Left lung (tissue), 10 donors: ENCODE results near the gene GET4. TPM values are rescaled to one million over a fixed set of nuclear protein-coding genes. Genes with fewer than 3 reads are reported as not detected.
"Not testable (repeated sequence)": the region's sequence is repeated elsewhere in the genome, so short reads cannot be mapped to it uniquely, and the experiment has no call there.

Experiments
- ATAC-seq: fragments of 200-7000 bp; cut with Tn5 transposase; one replicate; pipeline ENCODE4 v1.9.1; 2020; ENCODE audit warnings: moderate library complexity
- DNase-seq, 4 donors: peaks; one replicate each; pipeline ENCODE4 v3.0.0-alpha.2; 2013 to 2020
- H3K27ac ChIP-seq, 2 donors: fragments of 200-600 bp; sonication (generic) in 1 of 2; one replicate each; pipeline versions ENCODE4 v1.5.0 to v1.8.0; 2020 to 2021
- H3K27me3 ChIP-seq, 2 donors: fragments of 200-600 bp; sonication (generic) in 1 of 2; one replicate each; pipeline versions ENCODE4 v1.5.0 to v1.8.0; 2020 to 2021
- H3K36me3 ChIP-seq, 2 donors: fragments of 200-600 bp; sonication (generic) in 1 of 2; one replicate each; pipeline versions ENCODE4 v1.5.0 to v1.8.0; 2020 to 2021
- H3K4me1 ChIP-seq, 2 donors: fragments of 200-600 bp; one replicate each; pipeline ENCODE4 v1.8.0; 2021
- H3K4me3 ChIP-seq, 2 donors: fragments of 200-600 bp; sonication (generic) in 1 of 2; one replicate each; pipeline versions ENCODE4 v1.5.0 to v1.8.0; 2020 to 2021; ENCODE audit warnings: mild to moderate bottlenecking in 1 of 2
- H3K9me3 ChIP-seq, 2 donors: fragments of 200-600 bp; sonication (generic) in 1 of 2; one replicate each; pipeline versions ENCODE4 v1.5.0 to v1.8.0; 2020 to 2021
- intact Hi-C, 2 donors: fragments of 100-400 bp; cut with DNase I; formaldehyde crosslinking; loops; one replicate each; pipeline versions ENCODE4 v1.11.2 to v1.14.2; 2022
- polyA plus RNA-seq, 6 donors: library from polyadenylated mRNA; unstranded; fragments of 120-200 nt; gene quantifications; one replicate each; pipeline ENCODE4 v1.2.1, GENCODE V29; 2013; ENCODE audit not compliant: insufficient read length in 6 of 6
- total RNA-seq, 2 donors: library from RNA; stranded (reverse); fragmentation: NEBNext Ultra II Directional; extraction: Animal tissue kit (Norgen Biotek cat#: 25700); gene quantifications; one replicate each; pipeline ENCODE4 v1.2.1, GENCODE V29; 2021
- TF ChIP-seq, protein P1 (sequence below), 2 donors: fragments of 200-600 bp; sonication (generic) in 1 of 2; IDR thresholded peaks; one replicate each; pipeline versions ENCODE4 v1.5.0 to v1.8.0; 2021; ENCODE audit warnings: antibody characterized with exemption in 2 of 2
- donor health status: DM: no; HTN: yes; CAD: no.
- donor health status: DM: no; HTN: no; CAD: no.

The GET4 gene
- total and polyA plus RNA-seq, 8 donors: 25.0 to 39.0 (median 31.1) TPM

DNA sequence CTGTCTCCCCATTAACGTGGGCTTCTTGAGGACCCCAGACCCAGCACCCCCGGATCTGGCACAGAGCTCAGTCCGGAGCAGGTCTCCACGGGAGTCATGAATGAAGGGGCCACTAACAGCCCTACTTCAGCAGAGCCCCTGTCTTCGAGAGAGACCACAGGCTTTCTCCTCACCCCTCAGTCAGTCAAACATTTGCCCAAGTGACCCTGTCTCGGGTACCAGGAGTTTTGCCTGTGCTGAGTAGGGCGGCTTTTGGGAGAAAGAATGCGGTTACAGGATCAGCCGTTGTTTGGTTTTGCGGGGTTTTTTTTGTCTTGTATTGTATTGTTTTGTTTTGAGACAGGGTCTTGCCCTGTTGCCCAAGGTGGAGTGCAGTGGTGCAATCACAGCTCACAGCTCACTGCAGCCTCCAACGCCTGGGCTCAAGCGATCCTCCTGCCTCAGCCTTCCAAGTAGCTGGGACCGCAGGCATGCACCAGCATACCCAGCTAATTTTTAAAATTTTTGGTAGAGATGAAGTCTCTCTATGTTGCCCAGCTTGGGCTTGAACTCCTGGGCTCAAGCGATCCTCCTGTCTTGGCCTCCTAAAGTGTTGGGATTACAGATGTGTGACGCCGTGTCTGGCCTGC lies 61.6 kb downstream of the GET4 start:
- H3K9me3 ChIP-seq: no peaks in the 10 kb centered on the region
- ATAC-seq: no peak
- H3K36me3 ChIP-seq: peaks cover 0 to 12% of the 10 kb centered on the region in 2 donors
- no peaks in the 10 kb centered on the region for H3K27me3 ChIP-seq
- DNase-seq: peak in 1 of 4 donors; percentile 35
- no peak overlapping the region for H3K4me3 ChIP-seq
- intact Hi-C loops: no loop called here
- H3K4me1 ChIP-seq: peaks cover 0 to 11% of the 10 kb centered on the region in 2 donors
- H3K27ac ChIP-seq: no peak overlapping the region
- TF ChIP-seq, protein P1, sequence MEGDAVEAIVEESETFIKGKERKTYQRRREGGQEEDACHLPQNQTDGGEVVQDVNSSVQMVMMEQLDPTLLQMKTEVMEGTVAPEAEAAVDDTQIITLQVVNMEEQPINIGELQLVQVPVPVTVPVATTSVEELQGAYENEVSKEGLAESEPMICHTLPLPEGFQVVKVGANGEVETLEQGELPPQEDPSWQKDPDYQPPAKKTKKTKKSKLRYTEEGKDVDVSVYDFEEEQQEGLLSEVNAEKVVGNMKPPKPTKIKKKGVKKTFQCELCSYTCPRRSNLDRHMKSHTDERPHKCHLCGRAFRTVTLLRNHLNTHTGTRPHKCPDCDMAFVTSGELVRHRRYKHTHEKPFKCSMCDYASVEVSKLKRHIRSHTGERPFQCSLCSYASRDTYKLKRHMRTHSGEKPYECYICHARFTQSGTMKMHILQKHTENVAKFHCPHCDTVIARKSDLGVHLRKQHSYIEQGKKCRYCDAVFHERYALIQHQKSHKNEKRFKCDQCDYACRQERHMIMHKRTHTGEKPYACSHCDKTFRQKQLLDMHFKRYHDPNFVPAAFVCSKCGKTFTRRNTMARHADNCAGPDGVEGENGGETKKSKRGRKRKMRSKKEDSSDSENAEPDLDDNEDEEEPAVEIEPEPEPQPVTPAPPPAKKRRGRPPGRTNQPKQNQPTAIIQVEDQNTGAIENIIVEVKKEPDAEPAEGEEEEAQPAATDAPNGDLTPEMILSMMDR (IDR thresholded peaks at IDR 0.05): no peak

DNA sequence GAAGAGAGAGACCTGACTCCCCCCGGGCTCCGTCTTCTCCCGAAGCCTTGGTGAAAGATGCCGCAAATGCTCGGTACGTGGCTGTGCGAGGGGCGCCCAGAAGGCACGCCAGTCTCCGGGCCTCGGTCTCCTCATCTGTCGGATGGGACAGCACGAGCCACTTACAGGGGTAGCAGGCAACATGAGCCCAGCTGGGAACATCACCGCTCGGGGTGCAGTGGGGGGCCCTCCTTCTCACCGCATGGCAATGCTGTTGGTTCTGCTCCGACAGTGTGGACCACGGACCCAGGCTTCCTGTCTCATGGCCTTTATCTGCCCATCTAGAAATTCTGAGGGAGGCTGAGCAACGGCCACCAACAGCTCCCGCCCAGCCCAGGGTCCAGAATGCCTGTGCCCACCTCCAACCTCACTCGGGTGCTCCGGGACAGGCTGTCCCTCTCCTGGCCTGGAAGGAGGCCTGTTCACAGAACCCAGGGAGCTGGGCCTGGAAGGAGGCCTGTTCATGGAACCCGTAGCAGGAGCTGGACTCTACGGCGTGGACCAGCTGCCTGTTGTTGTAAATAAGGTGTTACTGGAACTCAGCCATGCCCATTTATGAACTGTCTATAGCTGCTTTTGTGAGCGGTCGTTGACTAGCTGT lies 62.3 kb downstream of the GET4 start:
- intact Hi-C loops: no loop called here
- no peaks in the 10 kb centered on the region for H3K27me3 ChIP-seq

DNA sequence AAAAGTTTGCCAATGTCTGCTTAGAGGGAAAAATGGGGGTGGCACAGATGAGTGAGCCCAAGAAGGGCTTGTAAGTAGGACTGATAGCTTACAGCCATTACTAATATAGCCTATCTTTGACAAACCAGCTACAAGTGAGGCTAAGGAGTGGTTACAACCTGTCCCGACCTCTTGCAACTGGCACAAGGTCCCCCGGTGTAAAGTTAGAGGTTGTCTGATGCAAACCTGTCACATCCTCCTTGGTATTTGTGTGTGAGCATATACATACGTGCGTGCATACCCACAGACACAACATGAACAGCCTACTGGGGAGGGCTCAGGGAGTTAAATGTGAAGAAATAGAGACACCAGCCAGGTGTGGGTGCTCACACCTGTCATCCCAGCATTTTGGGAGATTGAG lies 63.5 kb downstream of the GET4 start:
- Histone ChIP-seq H3K4me1 (peaks cover 0 to 11% of the 10 kb centered on the region in 2 donors), H3K27me3 (no peaks in the 10 kb centered on the region), H3K4me3 (no peak overlapping the region), H3K36me3 (peaks cover 0 to 6% of the 10 kb centered on the region in 2 donors), H3K27ac (no peak overlapping the region), H3K9me3 (no peaks in the 10 kb centered on the region)
- TF ChIP-seq, protein P1 (IDR thresholded peaks at IDR 0.05): no peak
- DNase-seq (no peak), ATAC-seq (no peak)
- intact Hi-C loops: no loop called here

More for the DNA sequence above, 62.3 kb downstream of the GET4 start:
- DNase-seq (peak in 1 of 4 donors; percentile 62), ATAC-seq (no peak)
- no peaks in the 10 kb centered on the region for H3K9me3 ChIP-seq
- H3K27ac ChIP-seq: no peak overlapping the region
- no peak overlapping the region for H3K4me3 ChIP-seq
- H3K4me1 ChIP-seq: peaks cover 0 to 11% of the 10 kb centered on the region in 2 donors
- H3K36me3 ChIP-seq: peaks cover 0 to 12% of the 10 kb centered on the region in 2 donors
- TF ChIP-seq, protein P1 (IDR thresholded peaks at IDR 0.05): no peak

DNA sequence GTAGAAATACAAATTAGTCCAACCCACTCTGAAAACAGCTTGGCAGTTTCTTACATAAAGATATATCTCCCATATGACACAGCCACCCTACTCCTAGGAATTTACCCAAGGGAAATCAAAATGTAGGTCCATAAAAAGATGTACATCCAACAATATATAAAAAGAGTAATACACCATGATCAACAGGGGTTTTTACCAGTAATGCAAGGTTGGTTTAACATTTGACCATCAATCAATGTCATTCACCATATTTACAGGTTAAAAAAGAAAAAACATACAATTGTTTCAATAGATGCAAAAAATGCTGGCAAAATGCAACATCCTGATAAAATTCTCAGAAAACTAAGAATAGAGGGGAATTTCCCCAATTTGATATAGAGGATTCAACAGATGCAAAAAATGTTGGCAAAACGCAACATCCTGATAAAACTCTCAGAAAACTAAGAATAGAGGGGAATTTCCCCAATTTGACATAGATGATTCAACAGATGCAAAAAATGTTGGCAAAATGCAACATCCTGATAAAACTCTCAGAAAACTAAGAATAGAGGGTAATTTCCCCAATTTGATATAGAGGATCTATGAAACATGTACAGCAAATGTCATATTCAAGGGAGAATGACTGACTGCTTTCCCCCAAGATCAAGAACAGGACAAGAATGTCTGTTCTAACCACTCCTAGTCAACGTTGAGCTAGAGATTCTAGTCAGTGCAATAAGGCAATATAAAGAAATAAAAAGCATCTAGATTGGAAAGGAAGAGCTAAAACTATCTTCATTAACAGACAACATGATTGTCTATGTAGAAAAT lies 64.5 kb downstream of the GET4 start:
- Histone ChIP-seq H3K9me3 (no peaks in the 10 kb centered on the region), H3K4me3 (no peak overlapping the region), H3K27ac (no peak overlapping the region), H3K27me3 (no peaks in the 10 kb centered on the region), H3K4me1 (peaks cover 0 to 11% of the 10 kb centered on the region in 2 donors), H3K36me3 (no peaks in the 10 kb centered on the region)
- no peak for ATAC-seq
- TF ChIP-seq, protein P1 (IDR thresholded peaks at IDR 0.05): no peak
- DNase-seq: no peak
- intact Hi-C loops: no loop called here

DNA sequence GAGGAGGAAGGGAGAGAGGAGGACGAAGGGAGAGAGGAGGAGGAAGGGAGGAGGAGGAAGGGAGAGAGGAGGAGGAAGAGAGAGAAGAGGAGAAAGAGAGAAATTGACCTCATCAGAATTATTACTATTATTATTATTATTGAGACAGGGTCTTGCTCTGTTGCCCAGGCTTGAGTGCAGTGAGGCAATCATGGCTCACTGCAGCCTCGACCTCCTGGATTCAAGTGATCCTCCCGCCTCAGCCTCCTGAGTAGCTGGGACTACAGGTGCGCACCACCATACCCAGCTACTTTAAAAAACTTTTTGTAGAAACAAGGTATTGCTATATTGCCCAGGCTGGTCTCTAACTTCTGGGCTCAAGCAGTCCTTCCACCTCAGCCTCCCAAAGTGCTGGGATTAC lies 67.4 kb downstream of the GET4 start:
- H3K9me3 ChIP-seq, H3K27ac ChIP-seq, ATAC-seq, intact Hi-C loops, H3K27me3 ChIP-seq, H3K36me3 ChIP-seq, DNase-seq, H3K4me3 ChIP-seq: not testable (repeated sequence)
- H3K4me1 ChIP-seq: peaks cover 0 to 11% of the 10 kb centered on the region in 2 donors
